Brain microvascular endothelial cell (primary cell): ENCODE results near the gene ZNHIT1.

Experiments
- DNase-seq: peaks from one replicate; pipeline ENCODE4 v3.0.0-alpha.2; 2020
- H3K27ac ChIP-seq: fragments of 250-450 bp; sonication (Bioruptor Pico); 2 replicates; pipeline ENCODE4 v1.5.1; 2020; ENCODE audit warnings: mild to moderate bottlenecking, moderate library complexity
- H3K27me3 ChIP-seq: fragments of 250-450 bp; sonication (Bioruptor Pico); replicated peaks from 2 replicates; pipeline ENCODE4 v1.5.1; 2020; ENCODE audit warnings: mild to moderate bottlenecking
- H3K36me3 ChIP-seq: fragments of 250-450 bp; sonication (Bioruptor Pico); replicated peaks from 2 replicates; pipeline ENCODE4 v1.5.1; 2020; ENCODE audit warnings: mild to moderate bottlenecking
- H3K4me3 ChIP-seq: 2 replicates; pipeline ENCODE4 v1.5.1; 2011; ENCODE audit warnings: low read depth, mild to moderate bottlenecking, control low read depth, low read length, moderate library complexity
- CTCF ChIP-seq: IDR thresholded peaks from 2 replicates; pipeline ENCODE4 v1.5.1; 2011; ENCODE audit warnings: low read depth, mild to moderate bottlenecking, moderate library complexity, low read length, control low read depth, inconsistent platforms; ENCODE audit errors: missing control alignments
- in situ Hi-C: cut with HindIII; loops from 2 replicates; pipeline ENCODE4 v1.10.0; 2017; ENCODE audit warnings: low sequenced_read_pairs, low pct_ligation_motif_present

The ZNHIT1 gene

GRCh38 chr7:101211501-101211900 lies 6.5 kb upstream of the ZNHIT1 start:
- Histone ChIP-seq H3K4me3 (no peak overlapping the region), H3K27me3 (no peaks in the 10 kb centered on the region), H3K27ac (no peak overlapping the region), H3K36me3 (peaks cover 61% of the 10 kb centered on the region)
- DNase-seq, result no peak
- TF ChIP-seq CTCF, result no peak
- in situ Hi-C loops, result no loop called here

GRCh38 chr7:101212014-101212413 lies 6.0 kb upstream of the ZNHIT1 start:
- no peak for DNase-seq
- in situ Hi-C loops, result no loop called here
- Histone ChIP-seq H3K4me3 (no peak overlapping the region), H3K36me3 (peaks cover 60% of the 10 kb centered on the region), H3K27ac (no peak overlapping the region), H3K27me3 (no peaks in the 10 kb centered on the region)
- no peak for TF ChIP-seq CTCF

- peak; percentile 9 for DNase-seq
- Histone ChIP-seq H3K36me3 (peaks cover 24% of the 10 kb centered on the region), H3K4me3 (peak overlapping the region; percentile 76), H3K27ac (no peak overlapping the region), H3K27me3 (no peaks in the 10 kb centered on the region)
- in situ Hi-C loops, result no loop called here
- TF ChIP-seq CTCF, result no peak
Measured at GRCh38 chr7:101216001-101216859, 1.7 kb upstream of the ZNHIT1 start.

GRCh38 chr7:101216860-101217387 lies 1.0 kb upstream of the ZNHIT1 start:
- in situ Hi-C loops, result no loop called here
- TF ChIP-seq CTCF, result no peak
- H3K27me3 ChIP-seq, result no peaks in the 10 kb centered on the region
- peak overlapping the region; percentile 84 for H3K27ac ChIP-seq
- DNase-seq, result no peak
- H3K36me3 ChIP-seq, result peaks cover 18% of the 10 kb centered on the region
- peak overlapping the region; percentile 76 for H3K4me3 ChIP-seq

- H3K27me3 ChIP-seq, result no peaks in the 10 kb centered on the region
- DNase-seq, result no peak
- no peak for TF ChIP-seq CTCF
- H3K36me3 ChIP-seq, result peaks cover 24% of the 10 kb centered on the region
- peak overlapping the region; percentile 76 for H3K4me3 ChIP-seq
- peak overlapping the region; percentile 38 for H3K27ac ChIP-seq
- in situ Hi-C loops, result no loop called here
Measured at GRCh38 chr7:101218236-101219125, 516 bp downstream of the ZNHIT1 start.
